HTERT RPE-1 (cell line): ENCODE data around the gene KPNA3.
"Not testable (repeated sequence)": the region's sequence is repeated elsewhere in the genome, so short reads cannot be mapped to it uniquely, and the experiment has no call there.

Experiments
- in situ Hi-C: fragments of 300-500 bp; cut with MboI; formaldehyde crosslinking; loops from 4 replicates; pipeline ENCODE4 v1.14.3; 2020; ENCODE audit warnings: low sequenced_read_pairs

Gene KPNA3

GRCh38 chr13:49810567-49811526 lies 18.4 kb upstream of the KPNA3 start:
- in situ Hi-C loops = no loop called here

GRCh38 chr13:49807681-49808080 lies 15.2 kb upstream of the KPNA3 start:
- in situ Hi-C loops = no loop called here

GRCh38 chr13:49806126-49806536 lies 13.6 kb upstream of the KPNA3 start:
- in situ Hi-C loops = no loop called here

- in situ Hi-C loops = not testable (repeated sequence)
Observed at GRCh38 chr13:49803047-49803446, 10.6 kb upstream of the KPNA3 start.

- in situ Hi-C loops = no loop called here
Observed at GRCh38 chr13:49802426-49802825, 9.9 kb upstream of the KPNA3 start.

GRCh38 chr13:49791711-49792549 lies 552 bp downstream of the KPNA3 start:
- in situ Hi-C loops = no loop called here

- in situ Hi-C loops = no loop called here
Observed at GRCh38 chr13:49791315-49791710, 1.2 kb downstream of the KPNA3 start.

- in situ Hi-C loops = no loop called here
Observed at GRCh38 chr13:49789968-49790367, 2.5 kb downstream of the KPNA3 start.

GRCh38 chr13:49786401-49787008 lies 6.0 kb downstream of the KPNA3 start:
- in situ Hi-C loops = no loop called here

GRCh38 chr13:49784886-49785570 lies 7.5 kb downstream of the KPNA3 start:
- in situ Hi-C loops = no loop called here

- in situ Hi-C loops = no loop called here
Observed at GRCh38 chr13:49783865-49784264, 8.6 kb downstream of the KPNA3 start.

- in situ Hi-C loops = no loop called here
Observed at GRCh38 chr13:49782784-49783183, 9.7 kb downstream of the KPNA3 start.

- in situ Hi-C loops = no loop called here
Observed at GRCh38 chr13:49781806-49782205, 10.7 kb downstream of the KPNA3 start.

- in situ Hi-C loops = no loop called here
Observed at GRCh38 chr13:49779721-49780120, 12.8 kb downstream of the KPNA3 start.

- in situ Hi-C loops = no loop called here
Observed at GRCh38 chr13:49777746-49778614, 14.5 kb downstream of the KPNA3 start.

- in situ Hi-C loops = no loop called here
Observed at GRCh38 chr13:49776871-49777270, 15.6 kb downstream of the KPNA3 start.

GRCh38 chr13:49774376-49775005 lies 18.0 kb downstream of the KPNA3 start:
- in situ Hi-C loops = no loop called here

- in situ Hi-C loops = no loop called here
Observed at GRCh38 chr13:49772828-49773227, 19.7 kb downstream of the KPNA3 start.

- in situ Hi-C loops = not testable (repeated sequence)
Observed at GRCh38 chr13:49761811-49762210, 30.7 kb downstream of the KPNA3 start.
